GM21529 (cell line): Measurements from ENCODE around the gene GDF15.
"Not testable (repeated sequence)": the region's sequence is repeated elsewhere in the genome, so short reads cannot be mapped to it uniquely, and the experiment has no call there.

Experiments used
- ATAC-seq: cut with Tn5 transposase; IDR thresholded peaks from one replicate; pipeline ENCODE4 v1.9.1; 2021; ENCODE audit not compliant: unreplicated experiment

Gene GDF15

GRCh38 chr19:18363787-18364186, 22.2 kb upstream of the GDF15 start:
- ATAC-seq = no peak

- ATAC-seq = not testable (repeated sequence)
Observed at GRCh38 chr19:18364277-18364825, 21.6 kb upstream of the GDF15 start.

- ATAC-seq = no peak
Observed at GRCh38 chr19:18364826-18365528, 21.0 kb upstream of the GDF15 start.

GRCh38 chr19:18366021-18366435, 19.9 kb upstream of the GDF15 start:
- no peak for ATAC-seq

- no peak for ATAC-seq
Observed at GRCh38 chr19:18368504-18369222, 17.3 kb upstream of the GDF15 start.

- no peak for ATAC-seq
Observed at GRCh38 chr19:18373407-18373891, 12.5 kb upstream of the GDF15 start.

GRCh38 chr19:18373892-18374629, 11.9 kb upstream of the GDF15 start:
- peak; percentile 77 for ATAC-seq

- no peak for ATAC-seq
Observed at GRCh38 chr19:18377026-18377425, 8.9 kb upstream of the GDF15 start.

- no peak for ATAC-seq
Observed at GRCh38 chr19:18379803-18380747, 5.9 kb upstream of the GDF15 start.

- no peak for ATAC-seq
Observed at GRCh38 chr19:18380843-18381242, 5.1 kb upstream of the GDF15 start.

- not testable (repeated sequence) for ATAC-seq
Observed at GRCh38 chr19:18383622-18384021, 2.3 kb upstream of the GDF15 start.

GRCh38 chr19:18384775-18385174, 1.2 kb upstream of the GDF15 start:
- ATAC-seq = no peak

- ATAC-seq = no peak
Observed at GRCh38 chr19:18385359-18385674, 641 bp upstream of the GDF15 start.

- no peak for ATAC-seq
Observed at GRCh38 chr19:18386543-18387271, 749 bp downstream of the GDF15 start.

- ATAC-seq = peak; percentile 58
Observed at GRCh38 chr19:18388100-18388959, 2.4 kb downstream of the GDF15 start.

GRCh38 chr19:18388960-18389725, 3.2 kb downstream of the GDF15 start:
- ATAC-seq = no peak

- ATAC-seq = no peak
Observed at GRCh38 chr19:18389726-18390064, 3.7 kb downstream of the GDF15 start.
